GM18909 (cell line): ENCODE measurements around the gene BMP7.
"Not testable (repeated sequence)": the region's sequence is repeated elsewhere in the genome, so short reads cannot be mapped to it uniquely, and the experiment has no call there.

Experiments used
- ATAC-seq: cut with Tn5 transposase; IDR thresholded peaks from one replicate; pipeline ENCODE4 v1.9.1; 2021; ENCODE audit warnings: mild to moderate bottlenecking; ENCODE audit not compliant: unreplicated experiment, poor library complexity

Gene BMP7

DNA sequence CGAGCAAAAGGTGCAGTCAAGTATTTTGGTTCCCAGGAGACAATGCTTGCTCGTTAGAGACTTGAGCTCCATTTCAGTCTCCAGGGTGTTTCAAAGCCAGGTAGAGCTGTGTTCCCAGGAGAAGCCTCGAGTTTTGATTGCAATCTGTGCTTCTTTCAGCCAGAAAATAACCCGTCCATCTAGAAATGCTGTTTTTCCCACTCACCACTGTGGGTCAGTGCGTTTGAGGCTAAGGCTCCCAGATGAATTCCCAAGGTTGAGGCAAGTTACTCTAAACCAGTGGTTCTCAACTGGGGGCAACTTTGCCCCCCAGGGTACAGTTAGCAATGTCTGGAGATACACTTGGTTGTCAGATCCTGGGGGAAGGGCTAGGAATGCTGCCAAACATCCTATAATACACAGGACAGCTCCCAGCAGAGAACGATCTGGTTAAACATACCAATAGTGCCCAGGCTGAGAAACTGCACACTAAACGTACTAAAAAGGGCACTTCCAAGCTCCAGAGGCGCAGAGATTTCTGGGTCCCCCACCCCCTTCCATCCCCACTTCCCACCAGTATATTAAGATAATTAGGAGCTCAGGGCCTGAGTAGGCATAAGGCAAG is 13.8 kb downstream of the BMP7 start:
- no peak for ATAC-seq

DNA sequence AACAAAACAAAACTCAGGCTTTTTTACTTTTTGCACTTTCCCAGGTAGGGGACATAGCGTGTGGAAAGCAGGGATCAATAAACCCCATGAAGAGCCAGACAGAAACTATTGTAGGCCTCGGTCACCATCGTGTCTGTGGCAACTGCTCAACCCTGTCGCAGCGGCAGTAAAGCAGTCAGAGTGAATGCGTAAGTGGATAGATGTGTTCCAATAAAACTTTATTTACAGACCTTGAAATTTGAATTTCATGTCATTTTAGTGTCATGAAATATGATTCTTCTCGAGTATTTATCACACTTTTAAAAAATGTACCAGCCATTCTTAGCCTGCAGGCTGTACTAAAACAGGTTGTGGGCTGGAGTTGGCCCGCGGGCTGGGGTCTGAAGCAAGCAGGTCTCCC is 14.5 kb downstream of the BMP7 start:
- ATAC-seq, result no peak

DNA sequence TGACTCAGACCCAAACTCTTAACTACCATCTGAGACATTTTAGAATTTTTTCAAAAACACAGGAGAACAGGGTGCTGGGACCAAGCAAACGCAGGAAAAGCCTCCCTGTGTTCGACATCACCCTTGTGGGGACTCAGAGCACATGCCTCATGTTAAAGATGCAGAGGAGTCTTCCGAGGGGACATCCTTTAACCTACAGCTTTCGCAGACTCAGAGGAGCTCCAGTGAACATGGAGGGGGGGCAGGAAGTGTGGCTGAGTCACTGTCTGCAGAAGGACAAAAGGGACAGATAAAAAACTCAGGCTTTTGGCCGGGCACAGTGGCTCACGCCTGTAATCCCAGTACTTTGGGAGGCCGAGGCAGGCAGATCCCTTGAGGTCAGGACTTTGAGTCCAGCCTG is 15.1 kb downstream of the BMP7 start:
- ATAC-seq, result no peak

DNA sequence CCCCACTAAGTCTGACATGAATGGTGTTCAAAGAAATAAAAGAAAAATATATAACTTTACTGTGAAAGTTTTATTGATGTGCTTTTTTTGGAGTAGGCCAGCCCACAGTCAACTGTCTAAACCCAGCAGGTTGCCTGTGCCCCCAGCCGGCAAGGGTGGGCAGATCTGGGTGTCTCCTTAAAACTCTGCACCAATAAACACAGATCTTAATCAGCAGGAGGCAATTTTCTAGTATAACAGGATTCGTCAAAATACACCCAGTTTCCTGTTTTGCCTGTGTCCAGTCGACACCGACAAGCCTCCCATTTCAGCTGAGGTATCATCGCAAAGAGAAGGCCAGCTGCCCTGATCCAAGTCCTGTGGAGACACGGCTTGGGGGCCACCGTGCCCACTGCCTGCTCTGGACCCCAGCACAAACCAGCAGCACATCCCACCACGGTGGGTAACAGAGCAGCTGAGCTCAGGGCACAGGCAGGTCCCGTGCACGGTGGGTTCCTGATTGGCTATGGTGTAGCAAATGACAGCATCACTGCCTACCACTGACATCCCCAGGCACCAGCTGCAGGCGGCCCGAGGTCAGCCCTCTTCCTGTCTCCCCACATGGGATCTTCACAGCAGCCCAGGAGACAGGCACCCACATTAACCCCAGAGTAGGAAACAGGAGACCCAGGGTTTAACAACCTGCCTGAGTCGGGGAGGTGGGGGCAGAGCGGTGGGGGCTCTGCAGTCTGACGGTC is 15.7 kb downstream of the BMP7 start:
- no peak for ATAC-seq

DNA sequence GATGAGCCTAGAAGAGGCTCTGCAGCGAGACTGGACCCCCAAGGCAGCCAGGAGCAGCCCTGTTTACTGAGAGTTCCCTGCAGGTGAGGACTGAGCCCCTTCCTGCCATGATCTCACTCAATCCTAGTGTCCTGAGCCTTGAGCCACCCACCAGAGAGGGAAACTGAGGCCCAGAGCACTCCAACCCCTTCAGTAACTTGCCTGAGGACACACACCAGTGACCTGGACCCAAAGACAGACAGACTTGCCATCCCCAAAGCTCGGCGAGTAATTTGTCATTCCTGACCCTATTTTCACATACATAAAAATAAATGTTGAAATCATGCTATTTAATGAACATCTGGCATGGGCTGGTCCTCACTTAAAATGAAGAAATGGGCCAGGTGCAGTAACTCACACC is 16.7 kb downstream of the BMP7 start:
- no peak for ATAC-seq

DNA sequence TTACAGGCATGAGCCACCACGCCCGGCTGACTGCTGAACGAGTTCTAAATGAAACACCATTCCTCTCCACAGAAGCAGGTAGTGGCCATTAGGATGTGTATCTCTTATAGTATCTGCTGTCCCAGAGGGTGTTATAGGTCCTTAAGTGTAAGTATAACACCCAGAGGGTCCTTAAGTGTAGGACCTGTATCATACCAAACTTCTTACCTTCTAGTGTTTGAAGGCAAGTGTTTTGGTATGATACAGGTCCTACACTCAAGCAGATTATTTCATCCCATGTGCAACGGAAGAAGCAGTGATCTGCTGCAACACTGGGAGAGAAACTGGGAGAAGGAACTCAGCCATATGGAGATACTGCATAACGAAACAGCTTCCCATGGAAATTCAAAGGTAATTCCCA is 17.4 kb downstream of the BMP7 start:
- ATAC-seq, result no peak

DNA sequence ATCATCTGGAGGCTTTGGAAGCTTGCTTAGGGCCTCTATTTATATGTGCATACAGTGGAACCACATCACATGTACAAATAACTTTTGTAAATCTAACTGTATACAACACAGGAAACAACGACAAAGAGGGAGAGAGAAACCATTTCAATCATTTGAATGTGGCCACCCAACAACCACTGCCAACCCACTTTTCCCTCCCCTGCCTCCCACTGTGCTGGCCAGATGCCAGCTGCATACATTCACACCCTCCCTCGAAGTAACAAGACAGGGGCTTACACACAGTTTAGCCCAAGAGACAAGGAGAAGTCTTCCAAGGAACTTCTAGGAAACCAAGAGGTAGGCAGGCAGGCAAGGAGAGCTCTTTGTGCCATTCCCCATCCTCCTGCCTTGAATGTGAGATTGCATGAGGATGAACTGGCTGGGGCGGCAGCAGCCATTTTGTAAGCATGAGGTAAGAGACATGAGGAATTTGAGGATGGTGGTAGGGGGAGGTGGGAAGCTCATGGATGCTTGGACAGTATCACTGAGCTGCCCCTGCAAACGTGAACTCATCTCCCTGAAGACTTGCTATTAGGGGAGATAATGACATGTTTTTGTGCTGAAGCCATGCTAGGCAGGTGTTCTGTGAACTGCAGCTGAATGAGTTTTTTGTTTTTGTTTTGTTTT is 18.2 kb downstream of the BMP7 start:
- no peak for ATAC-seq

DNA sequence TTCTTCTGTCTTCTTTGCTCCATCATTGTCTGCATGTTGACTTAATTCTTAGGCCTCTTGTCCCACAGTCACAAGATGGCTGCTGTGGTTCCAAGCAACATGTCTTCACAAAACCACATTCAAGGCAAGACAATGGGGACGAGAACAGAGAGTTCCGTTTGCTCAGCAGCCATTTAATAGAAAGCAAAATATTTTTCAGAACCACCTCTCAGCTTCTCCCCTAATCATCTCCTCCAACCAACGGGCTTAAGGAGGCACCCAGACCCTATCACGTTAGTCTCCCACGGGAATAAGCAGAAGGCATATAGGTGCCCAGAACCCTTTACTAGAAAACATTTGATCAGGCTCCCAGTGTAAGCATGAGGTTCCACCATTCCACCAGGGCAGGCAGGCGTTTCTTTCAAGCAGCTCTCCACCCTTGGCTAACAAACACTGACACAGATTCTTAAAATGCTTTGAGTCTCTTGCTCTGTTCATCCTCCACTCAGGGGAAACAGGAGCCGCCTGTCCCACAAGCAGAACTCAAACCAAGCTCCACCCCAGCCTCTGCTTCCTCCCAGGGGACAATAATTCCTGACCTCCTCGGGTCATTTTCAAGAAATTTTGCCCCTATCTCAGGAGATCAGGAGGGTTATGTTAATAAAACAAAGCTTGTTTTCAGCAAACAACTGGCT is 19.0 kb downstream of the BMP7 start:
- no peak for ATAC-seq

DNA sequence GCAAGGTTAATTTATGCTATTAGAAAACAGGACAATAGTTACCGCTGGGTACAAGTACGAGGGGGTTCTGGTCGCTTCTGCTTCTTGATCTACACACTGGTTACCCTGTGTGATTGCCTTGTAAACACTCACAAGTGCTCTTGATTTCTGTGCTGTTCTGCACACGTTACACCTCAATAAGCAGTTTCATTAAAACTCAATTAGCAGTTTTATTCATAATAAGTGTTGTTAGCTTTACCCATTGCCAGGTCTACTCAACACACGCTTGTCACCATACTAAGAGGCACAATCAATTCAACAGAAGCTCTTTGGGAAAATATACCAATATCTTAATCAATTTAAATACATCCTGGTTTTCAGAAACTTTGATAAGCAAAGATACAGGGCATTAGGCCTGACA is 20.4 kb downstream of the BMP7 start:
- ATAC-seq, result no peak

DNA sequence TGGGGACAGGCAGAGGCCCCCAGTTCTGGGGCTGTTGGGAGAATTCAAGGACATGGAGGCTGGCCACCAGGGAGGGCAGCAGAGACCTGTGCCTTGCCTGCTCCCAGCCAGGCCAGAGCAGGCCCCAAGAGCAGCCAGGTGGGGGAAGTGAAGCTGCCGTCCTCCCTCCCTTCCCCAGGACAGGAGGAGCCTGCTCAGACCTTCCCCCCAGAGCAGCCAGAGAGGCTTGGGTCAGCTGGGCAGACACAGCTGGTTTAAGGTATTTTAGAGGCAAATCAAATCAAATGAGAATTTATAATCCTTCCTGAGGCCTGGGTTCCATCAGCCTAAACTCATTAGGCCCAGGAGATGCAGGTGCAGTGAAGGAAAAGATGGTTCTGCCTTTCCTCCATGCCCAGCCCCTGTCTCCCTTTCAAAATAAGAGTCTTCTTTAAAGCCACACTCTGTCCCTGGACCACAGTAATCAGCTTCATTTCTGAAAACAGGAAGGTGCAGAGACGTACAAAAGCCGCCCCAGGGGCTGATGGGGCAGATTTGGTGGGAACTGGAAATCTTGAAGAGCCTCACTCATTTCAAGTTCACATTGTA is 21.7 kb downstream of the BMP7 start:
- no peak for ATAC-seq

DNA sequence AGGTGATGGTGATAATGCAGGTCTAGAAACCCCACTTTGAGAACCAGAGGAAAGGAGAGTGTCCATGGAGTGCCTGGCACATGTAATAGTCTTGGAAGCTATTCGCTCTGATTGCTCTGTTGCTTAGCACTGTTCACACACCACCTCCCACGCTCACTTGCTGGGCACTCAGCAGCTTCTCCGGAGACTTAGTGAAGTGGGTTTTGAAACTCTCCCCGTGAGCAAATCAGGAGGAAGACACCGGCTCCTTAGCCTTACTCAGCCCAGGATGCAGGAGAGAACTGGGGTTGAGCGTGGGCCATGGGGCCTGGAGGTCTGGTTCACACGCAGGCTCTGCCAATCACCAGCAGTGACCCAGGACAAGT is 22.2 kb downstream of the BMP7 start:
- no peak for ATAC-seq

DNA sequence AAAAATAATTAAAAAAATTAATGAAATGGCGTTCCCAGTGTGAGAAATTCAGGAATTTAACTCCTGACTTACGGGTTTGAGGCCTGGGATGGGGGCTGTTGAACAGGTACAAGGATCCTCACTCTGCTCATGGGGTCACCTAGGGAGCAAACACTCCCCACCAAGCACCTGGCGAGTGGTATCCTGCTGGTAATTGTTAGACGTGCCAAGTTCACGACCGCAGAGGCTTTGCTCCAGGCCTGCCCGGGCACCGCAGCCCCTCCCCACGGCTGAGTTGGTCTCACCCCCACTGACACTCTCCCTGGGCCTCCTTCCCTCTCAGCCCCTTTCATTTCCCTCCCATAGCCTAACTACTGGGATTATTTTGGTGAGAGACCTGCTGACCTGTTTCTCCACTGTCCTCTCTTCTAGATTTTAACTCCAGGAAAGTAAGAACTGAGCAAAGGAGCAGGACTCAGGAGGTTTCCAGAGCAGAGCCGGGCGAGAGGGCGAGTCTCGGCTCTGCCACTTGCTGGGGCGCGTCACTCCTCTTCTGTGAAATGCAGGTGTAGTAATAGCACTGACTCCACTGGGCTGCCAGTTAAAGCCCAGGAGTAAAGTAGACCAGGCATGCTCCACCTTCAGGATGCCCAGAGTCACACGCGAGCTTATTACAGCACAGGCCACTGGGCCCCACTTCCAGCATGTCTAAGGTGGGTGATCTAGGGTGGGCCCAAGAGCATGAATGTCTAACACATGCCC is 22.8 kb downstream of the BMP7 start:
- no peak for ATAC-seq

DNA sequence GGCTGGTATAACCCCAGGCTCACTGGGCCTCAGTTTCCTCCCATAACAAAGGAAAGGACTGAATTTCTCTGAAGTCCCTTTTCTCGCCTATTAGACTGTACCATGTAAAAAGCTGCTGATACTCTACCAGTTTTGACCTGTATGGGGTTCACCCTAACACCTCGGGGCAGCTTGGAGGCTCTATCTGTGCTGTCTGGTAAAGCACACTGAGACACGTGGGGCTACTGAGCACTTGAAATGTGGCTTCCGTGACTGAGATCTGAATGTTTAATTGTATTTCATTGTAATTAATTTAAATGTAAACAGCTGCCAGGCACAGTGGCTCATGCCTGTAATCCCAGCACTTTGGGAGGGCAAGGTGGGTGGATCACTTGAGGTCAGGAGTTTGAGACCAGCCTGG is 24.0 kb downstream of the BMP7 start:
- ATAC-seq, result no peak

DNA sequence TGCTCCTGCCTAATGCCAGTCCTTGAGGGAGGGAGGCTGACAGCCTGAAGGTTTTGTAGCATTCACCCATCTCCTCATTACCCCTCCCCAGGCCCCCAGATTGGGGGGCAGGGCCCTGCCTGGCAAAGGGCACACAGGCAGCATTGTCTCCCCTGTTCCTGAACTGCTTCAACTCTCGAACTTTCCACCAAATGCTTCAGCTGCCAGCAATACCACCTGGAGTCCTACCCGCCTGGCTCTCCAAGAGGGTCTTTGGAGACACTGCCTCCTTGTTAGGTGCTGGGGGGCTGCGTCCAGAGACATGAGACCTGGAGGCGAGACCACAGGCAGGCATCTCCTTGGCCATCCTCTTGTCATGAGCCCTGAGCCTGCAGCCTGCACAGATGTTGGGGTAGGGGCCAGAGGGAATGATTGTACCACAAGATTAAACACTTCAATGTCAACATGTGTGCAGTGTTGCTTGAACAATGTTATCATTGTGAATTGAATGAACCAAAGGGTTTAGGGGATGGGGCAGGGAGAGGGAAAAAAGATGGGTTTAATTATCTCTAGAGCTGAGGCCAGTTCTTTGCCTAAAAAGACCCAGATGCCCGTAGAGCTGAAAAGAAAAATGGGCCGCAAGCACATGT is 25.0 kb downstream of the BMP7 start:
- ATAC-seq, result no peak

DNA sequence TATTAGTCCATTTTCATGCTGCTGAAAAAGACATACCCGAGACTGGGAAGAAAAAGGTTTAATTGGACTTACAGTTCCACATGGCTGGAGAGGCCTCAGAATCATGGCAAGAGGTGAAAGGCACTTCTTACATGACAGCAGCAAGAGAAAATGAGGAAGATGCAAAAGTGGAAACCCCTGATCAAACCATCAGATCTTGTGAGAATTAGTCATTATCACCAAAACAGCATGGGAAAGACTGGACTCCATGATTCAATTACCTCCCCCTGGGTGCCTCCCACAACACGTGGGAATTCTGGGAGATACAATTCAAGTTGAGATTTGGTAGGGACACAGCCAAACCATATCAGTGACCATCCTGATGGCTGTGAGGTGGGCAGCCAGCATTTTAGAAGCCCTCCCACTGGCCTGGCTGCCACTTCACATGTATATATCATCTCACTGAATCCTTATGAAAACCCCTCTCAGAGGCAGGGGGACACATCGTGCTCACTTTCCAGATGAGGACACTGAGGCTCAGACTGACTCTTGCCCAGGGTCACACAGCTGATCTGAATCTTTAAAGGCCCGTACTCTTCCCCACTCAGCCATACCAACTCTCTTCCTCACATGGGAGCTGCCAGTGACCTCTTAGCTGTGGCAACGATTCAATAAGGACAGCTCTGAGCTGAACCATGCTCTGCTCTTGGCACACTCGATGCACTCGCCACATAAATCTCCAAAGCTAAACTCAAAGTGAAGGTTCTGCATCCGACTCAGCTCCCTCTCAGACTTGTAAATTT is 25.7 kb downstream of the BMP7 start:
- no peak for ATAC-seq

DNA sequence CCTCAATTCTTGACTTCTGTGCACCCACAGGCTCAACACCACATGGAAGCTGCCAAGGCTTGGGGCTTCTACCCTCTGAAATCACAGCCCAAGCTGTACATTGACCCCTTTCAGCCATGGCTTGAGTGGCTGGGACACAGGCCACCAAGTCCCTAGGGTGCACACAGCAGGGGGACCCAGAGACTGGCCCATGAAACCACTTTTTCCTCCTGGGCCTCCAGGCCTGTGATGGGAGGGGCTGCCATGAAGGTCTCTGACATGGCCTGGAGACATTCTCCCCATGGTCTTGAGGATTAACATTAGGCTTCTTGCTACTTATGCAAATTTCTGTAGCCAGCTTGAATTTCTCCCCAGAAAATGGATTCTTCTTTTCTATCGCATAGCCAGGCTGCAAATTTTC is 26.7 kb downstream of the BMP7 start:
- not testable (repeated sequence) for ATAC-seq

DNA sequence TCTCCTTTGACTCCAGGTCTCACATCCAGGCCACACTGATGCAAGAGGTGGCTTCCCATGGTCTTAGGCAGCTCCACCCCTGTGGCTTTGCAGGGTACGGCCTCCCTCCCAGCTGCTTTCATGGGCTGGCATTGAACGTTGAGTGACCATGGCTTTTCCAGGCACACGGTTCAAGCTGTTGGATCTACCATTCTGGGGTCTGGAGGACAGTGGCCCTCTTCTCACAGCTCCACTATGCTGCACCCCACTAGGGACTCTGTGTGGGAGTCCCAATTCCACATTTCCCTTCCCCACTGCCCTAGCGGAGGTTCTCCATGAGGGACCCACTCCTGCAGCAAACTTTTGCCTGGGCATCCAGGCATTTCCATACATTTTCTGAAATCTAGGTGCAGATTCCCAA is 27.1 kb downstream of the BMP7 start:
- not testable (repeated sequence) for ATAC-seq

DNA sequence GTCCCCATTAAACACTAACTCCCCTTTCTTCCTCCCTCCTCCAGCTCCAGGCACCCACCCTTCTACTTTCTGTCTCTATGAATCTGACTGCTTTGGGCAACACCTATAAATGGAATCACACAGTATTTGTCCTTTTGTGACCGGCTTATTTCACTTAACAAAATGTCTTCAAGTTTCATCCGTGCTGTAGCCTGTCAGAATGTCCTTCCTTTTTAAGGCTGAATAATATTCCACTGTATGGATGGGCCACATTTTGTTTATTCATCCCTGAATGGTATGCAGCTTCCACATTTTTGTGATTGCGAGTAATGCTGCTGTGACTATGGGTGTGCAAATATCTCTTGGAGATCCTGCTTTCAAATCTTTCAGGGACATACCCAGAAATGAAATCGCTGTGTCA is 28.4 kb downstream of the BMP7 start:
- no peak for ATAC-seq

DNA sequence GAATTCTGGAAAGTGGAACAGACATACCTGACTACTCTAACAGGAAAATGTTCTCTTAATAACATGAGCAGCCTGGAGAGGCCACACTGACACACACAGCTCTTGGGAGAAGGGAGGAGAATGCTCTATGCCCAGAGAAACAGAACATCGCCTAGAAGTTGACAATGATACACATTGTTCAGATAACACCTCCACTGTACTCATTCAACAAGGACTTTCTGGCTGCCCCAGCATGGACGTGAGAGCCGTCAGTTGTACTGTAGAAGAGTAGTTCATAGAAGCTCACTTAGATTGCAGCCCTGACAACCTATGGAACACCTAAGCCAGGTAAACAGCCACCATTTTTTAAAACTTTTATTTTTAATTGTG is 28.9 kb downstream of the BMP7 start:
- no peak for ATAC-seq
